Upper lobe of left lung (tissue), 4 donors: ENCODE measurements around the gene SENP2.
A peak's percentile ranks its signal among the peaks of the same experiment; 100 is the strongest.

Experiments
- CTCF ChIP-seq, 6 experiments: fragments of 450-650 bp in 4 of 6; fragments of 200-600 bp in 2 of 6; sonication (generic) in 2 of 6; IDR thresholded peaks; one replicate each; pipeline ENCODE4 v1.5.1; 2016 to 2019; ENCODE audit warnings: antibody characterized with exemption in 6 of 6
- POLR2A ChIP-seq, 4 donors: fragments of 450-650 bp; IDR thresholded peaks; one replicate each; pipeline ENCODE4 v1.5.1; 2016 to 2017; ENCODE audit warnings: antibody characterized with exemption in 4 of 4, mild to moderate bottlenecking in 2 of 4

GRCh38 chr3:185552358-185552877, 33.7 kb upstream of the SENP2 start, which contains the start of gene LIPH:
- TF ChIP-seq CTCF (IDR thresholded peaks at IDR 0.05) (no peak), POLR2A (IDR thresholded peaks at IDR 0.05) (peak in 2 of 4 donors; percentile 78)
